Cardiac muscle cell (in vitro differentiated cells and primary cell): Measurements from ENCODE around the gene MUC22. TPM values are rescaled to one million over a fixed set of nuclear protein-coding genes. Genes with fewer than 3 reads are reported as not detected.
A peak's percentile ranks its signal among the peaks of the same experiment; 100 is the strongest.
"Not testable (repeated sequence)": the region's sequence is repeated elsewhere in the genome, so short reads cannot be mapped to it uniquely, and the experiment has no call there.

Experiments used
- DNase-seq, 2 donors: peaks; one replicate each; pipeline versions ENCODE4 v3.0.0 to v3.0.0-alpha.2; 2010 to 2017; ENCODE audit warnings: low read depth in 1 of 2, low spot score in 1 of 2
- H3K27ac ChIP-seq: fragments of 200-600 bp; sonication (generic); 2 replicates; pipeline ENCODE4 v1.5.1; 2016
- H3K27me3 ChIP-seq: fragments of 200-600 bp; sonication (generic); 2 replicates; pipeline ENCODE4 v1.6.0; 2016; ENCODE audit warnings: control low read depth
- H3K36me3 ChIP-seq: fragments of 200-600 bp; sonication (generic); 2 replicates; pipeline ENCODE4 v1.5.1; 2016; ENCODE audit warnings: control low read depth
- H3K4me1 ChIP-seq: fragments of 200-600 bp; sonication (generic); 2 replicates; pipeline ENCODE4 v1.8.1; 2017; ENCODE audit warnings: low read depth, mild to moderate bottlenecking, mixed run types
- H3K4me3 ChIP-seq: fragments of 200-600 bp; sonication (generic); 2 replicates; pipeline ENCODE4 v1.5.1; 2016; ENCODE audit warnings: mild to moderate bottlenecking
- H3K9me3 ChIP-seq: fragments of 200-600 bp; sonication (generic); 2 replicates; pipeline ENCODE4 v1.5.1; 2017; ENCODE audit warnings: low read depth, mild to moderate bottlenecking, control low read depth
- polyA plus RNA-seq: library from polyadenylated mRNA; unstranded; fragments of >200 nt; fragmentation: Nextera tagmentation; extraction: Ambion mirVana; gene quantifications from 2 replicates; pipeline ENCODE4 v1.2.1, GENCODE V29; 2016
- total RNA-seq: library from RNA; depleted of rRNA; stranded (reverse); fragments of >200 nt; gene quantifications from 2 replicates; pipeline ENCODE4 v1.2.3, GENCODE V29; 2016
- TF ChIP-seq, protein P1 (sequence below): IDR thresholded peaks from 2 replicates; pipeline ENCODE4 v1.5.1; 2012; ENCODE audit warnings: low read depth, mild to moderate bottlenecking, low read length

Gene MUC22
- total and polyA plus RNA-seq, 2 experiments from 2014 or later = not detected

DNA sequence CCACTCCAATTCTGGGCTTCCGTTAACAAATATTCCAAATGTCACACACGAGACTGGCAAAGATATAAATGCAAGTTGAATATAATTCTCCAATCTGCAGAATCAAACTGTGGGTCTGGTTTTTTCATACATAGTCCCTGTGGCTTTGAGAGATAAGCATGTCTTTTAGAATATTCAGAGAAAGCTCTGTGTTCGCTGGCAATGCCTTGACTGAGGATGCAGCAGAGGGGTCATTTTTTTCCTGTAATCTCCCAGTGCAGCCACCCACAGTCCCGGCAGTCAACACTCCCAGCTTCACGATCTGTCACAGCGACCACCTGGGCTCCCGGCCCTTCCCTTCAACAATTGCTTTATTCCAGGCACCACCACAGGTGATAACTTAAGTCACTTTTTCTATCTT lies 30.5 kb downstream of the MUC22 start:
- H3K27ac ChIP-seq = no peak overlapping the region
- H3K4me3 ChIP-seq = no peak overlapping the region
- H3K36me3 ChIP-seq = no peaks in the 10 kb centered on the region
- no peak for DNase-seq
- H3K9me3 ChIP-seq = no peaks in the 10 kb centered on the region
- TF ChIP-seq, protein P1, sequence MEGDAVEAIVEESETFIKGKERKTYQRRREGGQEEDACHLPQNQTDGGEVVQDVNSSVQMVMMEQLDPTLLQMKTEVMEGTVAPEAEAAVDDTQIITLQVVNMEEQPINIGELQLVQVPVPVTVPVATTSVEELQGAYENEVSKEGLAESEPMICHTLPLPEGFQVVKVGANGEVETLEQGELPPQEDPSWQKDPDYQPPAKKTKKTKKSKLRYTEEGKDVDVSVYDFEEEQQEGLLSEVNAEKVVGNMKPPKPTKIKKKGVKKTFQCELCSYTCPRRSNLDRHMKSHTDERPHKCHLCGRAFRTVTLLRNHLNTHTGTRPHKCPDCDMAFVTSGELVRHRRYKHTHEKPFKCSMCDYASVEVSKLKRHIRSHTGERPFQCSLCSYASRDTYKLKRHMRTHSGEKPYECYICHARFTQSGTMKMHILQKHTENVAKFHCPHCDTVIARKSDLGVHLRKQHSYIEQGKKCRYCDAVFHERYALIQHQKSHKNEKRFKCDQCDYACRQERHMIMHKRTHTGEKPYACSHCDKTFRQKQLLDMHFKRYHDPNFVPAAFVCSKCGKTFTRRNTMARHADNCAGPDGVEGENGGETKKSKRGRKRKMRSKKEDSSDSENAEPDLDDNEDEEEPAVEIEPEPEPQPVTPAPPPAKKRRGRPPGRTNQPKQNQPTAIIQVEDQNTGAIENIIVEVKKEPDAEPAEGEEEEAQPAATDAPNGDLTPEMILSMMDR = no peak
- H3K27me3 ChIP-seq = no peaks in the 10 kb centered on the region
- no peaks in the 10 kb centered on the region for H3K4me1 ChIP-seq

DNA sequence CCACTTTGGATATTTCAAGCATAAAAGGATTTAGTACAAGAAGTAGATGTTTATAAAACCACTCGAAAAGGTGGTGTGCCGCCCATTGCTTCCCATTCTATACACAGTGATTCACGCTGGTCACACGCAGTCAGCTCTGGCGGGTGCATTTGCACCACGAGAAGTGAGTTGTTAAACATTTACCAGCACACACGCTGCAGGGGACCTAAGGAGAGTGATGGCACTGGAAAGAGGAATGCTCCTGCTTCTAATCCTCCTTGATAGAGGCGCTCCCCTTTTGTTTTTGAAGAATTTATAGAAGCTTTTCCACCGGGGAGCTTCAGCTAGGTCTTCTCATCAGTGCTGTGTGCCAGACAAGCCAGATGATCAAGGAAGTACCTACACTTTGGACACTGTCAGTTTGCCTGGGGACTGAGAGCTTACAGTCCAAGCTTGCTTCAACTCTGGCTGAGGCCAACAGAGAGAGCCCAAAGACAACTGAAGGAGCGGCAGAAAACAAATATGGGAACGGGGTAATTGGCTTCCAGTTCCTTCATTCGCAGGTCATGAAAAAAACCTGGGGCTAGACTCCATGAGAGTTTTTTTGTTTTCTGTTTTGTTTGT lies 31.2 kb downstream of the MUC22 start:
- no peaks in the 10 kb centered on the region for H3K4me1 ChIP-seq
- H3K36me3 ChIP-seq = no peaks in the 10 kb centered on the region
- no peaks in the 10 kb centered on the region for H3K27me3 ChIP-seq
- TF ChIP-seq, protein P1 = no peak
- H3K27ac ChIP-seq = no peak overlapping the region
- DNase-seq = no peak
- no peaks in the 10 kb centered on the region for H3K9me3 ChIP-seq
- no peak overlapping the region for H3K4me3 ChIP-seq

DNA sequence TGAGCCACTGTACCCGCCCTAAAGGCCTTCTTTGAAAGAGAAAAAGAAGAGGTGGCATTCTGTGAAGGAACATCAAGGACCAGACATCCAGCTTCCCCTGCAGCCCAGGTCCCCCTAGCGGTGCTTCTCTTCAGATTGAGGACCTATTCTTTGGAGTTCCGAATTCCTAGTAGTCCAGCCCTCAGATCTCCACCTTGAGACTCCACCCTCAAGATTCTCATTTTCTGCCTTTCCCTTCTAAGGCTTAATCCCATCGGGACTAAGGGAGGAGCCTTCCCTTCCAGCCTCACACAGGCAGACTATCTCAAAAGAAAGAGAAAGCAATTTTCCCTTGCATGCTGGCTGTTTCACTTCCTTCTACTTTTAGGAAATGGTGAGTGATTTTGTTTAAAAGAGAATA lies 32.5 kb downstream of the MUC22 start:
- TF ChIP-seq, protein P1 = peak; percentile 66
- H3K27me3 ChIP-seq = no peaks in the 10 kb centered on the region
- H3K4me3 ChIP-seq = no peak overlapping the region
- H3K9me3 ChIP-seq = no peaks in the 10 kb centered on the region
- no peak overlapping the region for H3K27ac ChIP-seq
- H3K4me1 ChIP-seq = no peaks in the 10 kb centered on the region
- no peaks in the 10 kb centered on the region for H3K36me3 ChIP-seq
- DNase-seq = peak; percentile 70 to 74

DNA sequence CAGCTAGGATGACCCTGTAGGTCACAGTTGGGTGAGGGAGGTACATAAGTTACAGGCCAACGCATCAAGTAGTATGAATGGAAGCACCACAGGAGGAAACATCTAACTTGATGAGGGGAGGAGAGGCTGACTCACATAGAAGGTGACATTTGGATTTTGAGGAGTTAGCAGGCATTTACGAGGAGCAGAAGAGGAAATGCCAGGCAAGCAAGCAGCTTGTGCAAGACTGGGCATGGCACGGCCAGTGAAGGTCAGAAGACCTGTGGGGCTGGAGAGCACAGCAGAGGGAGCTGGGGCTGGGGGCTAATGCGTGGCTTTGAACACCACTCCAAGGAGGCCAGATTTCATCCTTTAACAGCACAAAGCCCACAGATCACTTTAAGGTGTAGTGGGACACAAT lies 37.8 kb downstream of the MUC22 start:
- no peaks in the 10 kb centered on the region for H3K36me3 ChIP-seq
- no peak overlapping the region for H3K27ac ChIP-seq
- H3K9me3 ChIP-seq = no peaks in the 10 kb centered on the region
- H3K4me3 ChIP-seq = no peak overlapping the region
- no peak for DNase-seq
- TF ChIP-seq, protein P1 = no peak
- H3K27me3 ChIP-seq = no peaks in the 10 kb centered on the region
- no peaks in the 10 kb centered on the region for H3K4me1 ChIP-seq

DNA sequence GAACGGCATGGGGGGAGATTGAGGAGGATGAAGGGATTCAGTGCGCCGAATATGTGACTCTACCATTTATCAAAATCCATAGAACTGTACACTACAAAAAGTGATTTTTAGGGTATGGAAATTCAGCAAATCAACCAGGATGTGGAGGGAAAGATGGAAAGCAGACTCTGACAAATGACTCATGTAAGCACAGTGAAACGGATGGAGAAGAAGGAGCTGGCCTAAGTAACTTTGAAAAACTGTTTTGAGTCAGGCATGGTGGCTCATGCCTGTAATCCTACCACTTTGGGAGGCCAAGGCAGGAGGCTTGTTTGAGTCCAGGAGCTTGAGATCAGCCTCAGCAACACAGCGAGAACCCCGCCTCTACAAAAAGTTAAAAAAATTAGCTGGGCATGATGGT lies 39.2 kb downstream of the MUC22 start:
- Histone ChIP-seq H3K36me3 (no peaks in the 10 kb centered on the region), H3K4me3 (no peak overlapping the region), H3K4me1 (no peaks in the 10 kb centered on the region), H3K27me3 (no peaks in the 10 kb centered on the region), H3K9me3 (no peaks in the 10 kb centered on the region), H3K27ac (no peak overlapping the region)
- no peak for DNase-seq
- TF ChIP-seq, protein P1 = no peak

DNA sequence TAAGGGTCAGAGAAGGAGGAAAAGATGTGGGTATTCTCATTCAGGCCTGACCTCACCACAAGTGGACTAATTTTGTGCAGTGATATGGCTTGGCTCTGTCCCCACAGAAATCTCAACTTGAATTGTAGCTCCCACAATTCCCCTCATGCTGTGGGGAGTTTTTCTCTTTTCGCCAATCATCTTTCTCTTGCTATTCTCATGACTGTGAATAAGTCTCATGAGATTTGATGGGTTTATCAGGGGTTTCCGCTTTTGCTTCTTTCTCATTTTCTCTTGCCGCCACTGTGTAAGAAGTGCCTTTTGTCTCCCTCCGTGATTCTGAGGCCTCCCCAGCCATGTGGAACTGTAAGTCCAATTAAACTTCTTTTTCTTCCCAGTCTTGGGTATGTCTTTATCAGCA lies 42.9 kb downstream of the MUC22 start:
- H3K27me3 ChIP-seq, H3K4me1 ChIP-seq, H3K27ac ChIP-seq, H3K9me3 ChIP-seq, H3K4me3 ChIP-seq, H3K36me3 ChIP-seq: not testable (repeated sequence)
- peak in 1 of 2 donors; percentile 11 for DNase-seq
